Uterus (tissue), 4 donors: ENCODE measurements around the gene MINDY1. TPM values are rescaled to one million over a fixed set of nuclear protein-coding genes. Genes with fewer than 3 reads are reported as not detected.

ENCODE experiments used
- DNase-seq, 2 donors: peaks; one replicate each; pipeline ENCODE4 v3.0.0-alpha.2; 2019 to 2020
- H3K27ac ChIP-seq, 2 donors: fragments of 200-600 bp; sonication (generic); 1 replicate in 1 of 2; 2 replicates in 1 of 2; pipeline ENCODE4 v1.5.1; 2016 to 2018
- H3K27me3 ChIP-seq, 2 donors: fragments of 200-600 bp; sonication (generic); one replicate each; pipeline ENCODE4 v1.5.1; 2018 to 2019; ENCODE audit warnings: control low read depth in 1 of 2
- H3K36me3 ChIP-seq, 2 donors: fragments of 200-600 bp; sonication (generic); one replicate each; pipeline ENCODE4 v1.5.1; 2019; ENCODE audit warnings: control low read depth in 1 of 2
- H3K4me1 ChIP-seq, 2 donors: fragments of 200-600 bp; sonication (generic); one replicate each; pipeline ENCODE4 v1.5.1; 2018 to 2019; ENCODE audit warnings: control low read depth in 1 of 2
- H3K4me3 ChIP-seq, 2 donors: fragments of 200-600 bp; sonication (generic); 1 replicate in 1 of 2; 2 replicates in 1 of 2; pipeline ENCODE4 v1.5.1; 2018 to 2019; ENCODE audit warnings: mild to moderate bottlenecking in 1 of 2
- H3K9me3 ChIP-seq, 2 donors: fragments of 200-600 bp; sonication (generic); one replicate each; pipeline ENCODE4 v1.5.1; 2019; ENCODE audit warnings: control low read depth in 1 of 2
- CTCF ChIP-seq, 4 experiments: fragments of 200-600 bp in 2 of 4; fragments of 450-650 bp in 2 of 4; sonication (generic) in 2 of 4; IDR thresholded peaks; one replicate each; pipeline ENCODE4 v1.5.1; 2016 to 2019; ENCODE audit warnings: antibody characterized with exemption in 4 of 4, mild to moderate bottlenecking in 2 of 4, moderate library complexity in 1 of 4
- POLR2A ChIP-seq, 2 donors: fragments of 450-650 bp; IDR thresholded peaks; one replicate each; pipeline ENCODE4 v1.6.1; 2016; ENCODE audit warnings: antibody characterized with exemption in 2 of 2, mild to moderate bottlenecking in 1 of 2, moderate library complexity in 1 of 2
- intact Hi-C: fragments of 100-400 bp; cut with DNase I; formaldehyde crosslinking; loops from one replicate; pipeline ENCODE4 v1.15.1; 2023; ENCODE audit warnings: low total_unique reads
- total RNA-seq, 4 donors: library from RNA; depleted of rRNA in 3 of 4; stranded (reverse); fragments of >200 nt in 3 of 4; gene quantifications; one replicate each; pipeline versions ENCODE4 v1.1.0 to v1.2.4, GENCODE V29; 2014 to 2023
- donor health status: DM: yes; HTN: yes; CAD: no.

MINDY1 gene
- total RNA-seq, 4 donors from 2014 or later = 10.0 to 37.7 (median 24.6) TPM

- Histone ChIP-seq H3K4me3 (no peak overlapping the region), H3K9me3 (no peaks in the 10 kb centered on the region), H3K36me3 (no peaks in the 10 kb centered on the region), H3K4me1 (peaks cover 0 to 8% of the 10 kb centered on the region in 2 donors), H3K27ac (no peak overlapping the region), H3K27me3 (no peaks in the 10 kb centered on the region)
- no peak for DNase-seq
- TF ChIP-seq CTCF (IDR thresholded peaks at IDR 0.05) = no peak
- no peak for TF ChIP-seq POLR2A (IDR thresholded peaks at IDR 0.05)
- intact Hi-C loops = no loop called here
Measured at GRCh38 chr1:150966011-150966410, 40.7 kb downstream of the MINDY1 start.

- Histone ChIP-seq H3K27me3 (no peaks in the 10 kb centered on the region), H3K36me3 (no peaks in the 10 kb centered on the region), H3K27ac (no peak overlapping the region), H3K9me3 (no peaks in the 10 kb centered on the region), H3K4me1 (peaks cover 0 to 4% of the 10 kb centered on the region in 2 donors), H3K4me3 (no peak overlapping the region)
- TF ChIP-seq POLR2A (IDR thresholded peaks at IDR 0.05) (no peak), CTCF (IDR thresholded peaks at IDR 0.05) (no peak)
- intact Hi-C loops = no loop called here
- DNase-seq = no peak
Measured at GRCh38 chr1:150965605-150966004, 41.1 kb downstream of the MINDY1 start.

GRCh38 chr1:150964164-150964489 lies 42.6 kb downstream of the MINDY1 start:
- no peaks in the 10 kb centered on the region for H3K4me1 ChIP-seq
- no peak overlapping the region for H3K27ac ChIP-seq
- no peaks in the 10 kb centered on the region for H3K9me3 ChIP-seq
- no peaks in the 10 kb centered on the region for H3K36me3 ChIP-seq
- no peak overlapping the region for H3K4me3 ChIP-seq
- H3K27me3 ChIP-seq = no peaks in the 10 kb centered on the region
- intact Hi-C loops = no loop called here
- no peak for DNase-seq
- TF ChIP-seq CTCF (IDR thresholded peaks at IDR 0.05) (no peak), POLR2A (IDR thresholded peaks at IDR 0.05) (no peak)

GRCh38 chr1:150963321-150964163 lies 43.2 kb downstream of the MINDY1 start:
- no peaks in the 10 kb centered on the region for H3K36me3 ChIP-seq
- H3K9me3 ChIP-seq = no peaks in the 10 kb centered on the region
- H3K4me3 ChIP-seq = no peak overlapping the region
- no peak for DNase-seq
- H3K27ac ChIP-seq = no peak overlapping the region
- H3K27me3 ChIP-seq = no peaks in the 10 kb centered on the region
- no peaks in the 10 kb centered on the region for H3K4me1 ChIP-seq
- TF ChIP-seq POLR2A (IDR thresholded peaks at IDR 0.05) (no peak), CTCF (IDR thresholded peaks at IDR 0.05) (no peak)
- intact Hi-C loops = no loop called here

- no peaks in the 10 kb centered on the region for H3K27me3 ChIP-seq
- no peak overlapping the region for H3K4me3 ChIP-seq
- H3K4me1 ChIP-seq = no peaks in the 10 kb centered on the region
- intact Hi-C loops = no loop called here
- no peak for DNase-seq
- TF ChIP-seq CTCF (IDR thresholded peaks at IDR 0.05) = no peak
- TF ChIP-seq POLR2A (IDR thresholded peaks at IDR 0.05) = no peak
- H3K36me3 ChIP-seq = no peaks in the 10 kb centered on the region
- no peaks in the 10 kb centered on the region for H3K9me3 ChIP-seq
- H3K27ac ChIP-seq = no peak overlapping the region
Measured at GRCh38 chr1:150961756-150962155, 44.9 kb downstream of the MINDY1 start.
